Activated CD4-positive, CD25-positive, alpha-beta regulatory T cell treated with anti-CD3 and anti-CD28 coated beads, Interleukin-2, amount 50 U/mL, for 16 hours (primary cell): ENCODE data around the gene RASEF.

Experiments used
- DNase-seq: peaks from one replicate; pipeline ENCODE4 v3.0.0-alpha.2; 2020; ENCODE audit warnings: low read depth, low spot score

RASEF gene

GRCh38 chr9:83056911-83057310, 6.0 kb downstream of the RASEF start:
- DNase-seq = no peak

- no peak for DNase-seq
These were observed 6.8 kb downstream of the RASEF start for GRCh38 chr9:83056174-83056573.

- no peak for DNase-seq
These were observed 14.8 kb downstream of the RASEF start for GRCh38 chr9:83047839-83048775.

GRCh38 chr9:83043597-83043996, 19.3 kb downstream of the RASEF start:
- no peak for DNase-seq

GRCh38 chr9:83041771-83042170, 21.2 kb downstream of the RASEF start:
- DNase-seq = no peak

- DNase-seq = no peak
These were observed 23.6 kb downstream of the RASEF start for GRCh38 chr9:83039303-83039702.

GRCh38 chr9:83036043-83036442, 26.9 kb downstream of the RASEF start:
- DNase-seq = no peak

- no peak for DNase-seq
These were observed 27.8 kb downstream of the RASEF start for GRCh38 chr9:83035143-83035542.

GRCh38 chr9:83034587-83034986, 28.4 kb downstream of the RASEF start:
- no peak for DNase-seq

GRCh38 chr9:83034026-83034425, 28.9 kb downstream of the RASEF start:
- DNase-seq = no peak

- no peak for DNase-seq
These were observed 30.8 kb downstream of the RASEF start for GRCh38 chr9:83032065-83032625.

GRCh38 chr9:83030391-83031107, 32.4 kb downstream of the RASEF start:
- no peak for DNase-seq

- DNase-seq = no peak
These were observed 33.3 kb downstream of the RASEF start for GRCh38 chr9:83029531-83030137.

GRCh38 chr9:83027153-83027891, 35.6 kb downstream of the RASEF start:
- DNase-seq = no peak

- no peak for DNase-seq
These were observed 38.3 kb downstream of the RASEF start for GRCh38 chr9:83024506-83025125.

- no peak for DNase-seq
These were observed 39.8 kb downstream of the RASEF start for GRCh38 chr9:83023151-83023550.

- no peak for DNase-seq
These were observed 42.1 kb downstream of the RASEF start for GRCh38 chr9:83020864-83021263.

- DNase-seq = no peak
These were observed 42.6 kb downstream of the RASEF start for GRCh38 chr9:83020327-83020726.

- DNase-seq = no peak
These were observed 43.7 kb downstream of the RASEF start for GRCh38 chr9:83019246-83019645.

- no peak for DNase-seq
These were observed 47.0 kb downstream of the RASEF start for GRCh38 chr9:83015897-83016296.
